ENCODE measurements around the gene SPIN4.

- no peak for TF ChIP-seq TAF15 (IDR thresholded peaks at IDR 0.05; ENCODE audit: low read depth, low read length)
- TF ChIP-seq ZNF347 (CRISPR knock-in tag; IDR thresholded peaks at IDR 0.05; ENCODE audit: low read depth) = no peak
- TF ChIP-seq HMG20A (CRISPR knock-in tag; conservative IDR thresholded peaks at IDR 0.05) = no peak
- TF ChIP-seq ZNF24 (IDR thresholded peaks at IDR 0.05) = no peak
- TF ChIP-seq, protein P1, sequence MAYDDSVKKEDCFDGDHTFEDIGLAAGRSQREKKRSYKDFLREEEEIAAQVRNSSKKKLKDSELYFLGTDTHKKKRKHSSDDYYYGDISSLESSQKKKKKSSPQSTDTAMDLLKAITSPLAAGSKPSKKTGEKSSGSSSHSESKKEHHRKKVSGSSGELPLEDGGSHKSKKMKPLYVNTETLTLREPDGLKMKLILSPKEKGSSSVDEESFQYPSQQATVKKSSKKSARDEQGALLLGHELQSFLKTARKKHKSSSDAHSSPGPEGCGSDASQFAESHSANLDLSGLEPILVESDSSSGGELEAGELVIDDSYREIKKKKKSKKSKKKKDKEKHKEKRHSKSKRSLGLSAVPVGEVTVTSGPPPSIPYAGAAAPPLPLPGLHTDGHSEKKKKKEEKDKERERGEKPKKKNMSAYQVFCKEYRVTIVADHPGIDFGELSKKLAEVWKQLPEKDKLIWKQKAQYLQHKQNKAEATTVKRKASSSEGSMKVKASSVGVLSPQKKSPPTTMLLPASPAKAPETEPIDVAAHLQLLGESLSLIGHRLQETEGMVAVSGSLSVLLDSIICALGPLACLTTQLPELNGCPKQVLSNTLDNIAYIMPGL (CRISPR knock-in tag; IDR thresholded peaks at IDR 0.05) = no peak
- TF ChIP-seq POLR2AphosphoS5 (IDR thresholded peaks at IDR 0.05; ENCODE audit: control insufficient read depth, insufficient read depth, low read depth, low read length) = no peak
- TF ChIP-seq, protein P2, sequence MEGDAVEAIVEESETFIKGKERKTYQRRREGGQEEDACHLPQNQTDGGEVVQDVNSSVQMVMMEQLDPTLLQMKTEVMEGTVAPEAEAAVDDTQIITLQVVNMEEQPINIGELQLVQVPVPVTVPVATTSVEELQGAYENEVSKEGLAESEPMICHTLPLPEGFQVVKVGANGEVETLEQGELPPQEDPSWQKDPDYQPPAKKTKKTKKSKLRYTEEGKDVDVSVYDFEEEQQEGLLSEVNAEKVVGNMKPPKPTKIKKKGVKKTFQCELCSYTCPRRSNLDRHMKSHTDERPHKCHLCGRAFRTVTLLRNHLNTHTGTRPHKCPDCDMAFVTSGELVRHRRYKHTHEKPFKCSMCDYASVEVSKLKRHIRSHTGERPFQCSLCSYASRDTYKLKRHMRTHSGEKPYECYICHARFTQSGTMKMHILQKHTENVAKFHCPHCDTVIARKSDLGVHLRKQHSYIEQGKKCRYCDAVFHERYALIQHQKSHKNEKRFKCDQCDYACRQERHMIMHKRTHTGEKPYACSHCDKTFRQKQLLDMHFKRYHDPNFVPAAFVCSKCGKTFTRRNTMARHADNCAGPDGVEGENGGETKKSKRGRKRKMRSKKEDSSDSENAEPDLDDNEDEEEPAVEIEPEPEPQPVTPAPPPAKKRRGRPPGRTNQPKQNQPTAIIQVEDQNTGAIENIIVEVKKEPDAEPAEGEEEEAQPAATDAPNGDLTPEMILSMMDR (IDR thresholded peaks at IDR 0.05 in 2 of 3, conservative IDR thresholded peaks at IDR 0.05 in 1 of 3; ENCODE audit: insufficient read depth in 2 of 3, low read depth in 1 of 3, low read length in 3 of 3) = no peak
- TF ChIP-seq CEBPB (tag; IDR thresholded peaks at IDR 0.05) = no peak
- TF ChIP-seq ELF4 (CRISPR knock-in tag; IDR thresholded peaks at IDR 0.05) = no peak
- TF ChIP-seq ZBTB43 (CRISPR knock-in tag; IDR thresholded peaks at IDR 0.05) = no peak
- no peak for TF ChIP-seq POLR2A (conservative IDR thresholded peaks at IDR 0.05)
- TF ChIP-seq CREM (IDR thresholded peaks at IDR 0.05; ENCODE audit: low read depth) = no peak
- TF ChIP-seq, protein P3, sequence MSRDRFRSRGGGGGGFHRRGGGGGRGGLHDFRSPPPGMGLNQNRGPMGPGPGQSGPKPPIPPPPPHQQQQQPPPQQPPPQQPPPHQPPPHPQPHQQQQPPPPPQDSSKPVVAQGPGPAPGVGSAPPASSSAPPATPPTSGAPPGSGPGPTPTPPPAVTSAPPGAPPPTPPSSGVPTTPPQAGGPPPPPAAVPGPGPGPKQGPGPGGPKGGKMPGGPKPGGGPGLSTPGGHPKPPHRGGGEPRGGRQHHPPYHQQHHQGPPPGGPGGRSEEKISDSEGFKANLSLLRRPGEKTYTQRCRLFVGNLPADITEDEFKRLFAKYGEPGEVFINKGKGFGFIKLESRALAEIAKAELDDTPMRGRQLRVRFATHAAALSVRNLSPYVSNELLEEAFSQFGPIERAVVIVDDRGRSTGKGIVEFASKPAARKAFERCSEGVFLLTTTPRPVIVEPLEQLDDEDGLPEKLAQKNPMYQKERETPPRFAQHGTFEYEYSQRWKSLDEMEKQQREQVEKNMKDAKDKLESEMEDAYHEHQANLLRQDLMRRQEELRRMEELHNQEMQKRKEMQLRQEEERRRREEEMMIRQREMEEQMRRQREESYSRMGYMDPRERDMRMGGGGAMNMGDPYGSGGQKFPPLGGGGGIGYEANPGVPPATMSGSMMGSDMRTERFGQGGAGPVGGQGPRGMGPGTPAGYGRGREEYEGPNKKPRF (IDR thresholded peaks at IDR 0.05; ENCODE audit: low read depth, low read length) = no peak
- TF ChIP-seq SNRNP70 (optimal IDR thresholded peaks at IDR 0.05; ENCODE audit: low read depth, low read length) = no peak
Measured at GRCh38 chrX:63354484-63354883, 3.4 kb upstream of the SPIN4 start.
